Activated effector memory CD4-positive, alpha-beta T cell treated with Interleukin-2 at 50 U/mL for 16 hours (primary cell): ENCODE results near the gene THSD4.

ENCODE experiments used
- DNase-seq: peaks from one replicate; pipeline ENCODE4 v3.0.0-alpha.2; 2020

The THSD4 gene

GRCh38 chr15:71334873-71335272, 219.6 kb downstream of the THSD4 start:
- DNase-seq = no peak

GRCh38 chr15:71335591-71335990, 220.3 kb downstream of the THSD4 start:
- DNase-seq = no peak

GRCh38 chr15:71336671-71337070, 221.4 kb downstream of the THSD4 start:
- no peak for DNase-seq

GRCh38 chr15:71337197-71337845, 222.1 kb downstream of the THSD4 start:
- DNase-seq = no peak

GRCh38 chr15:71338265-71338664, 223.0 kb downstream of the THSD4 start:
- no peak for DNase-seq

- no peak for DNase-seq
Observed at GRCh38 chr15:71338827-71339542, 223.7 kb downstream of the THSD4 start.

GRCh38 chr15:71341811-71342550, 226.7 kb downstream of the THSD4 start:
- DNase-seq = no peak

- no peak for DNase-seq
Observed at GRCh38 chr15:71342658-71343057, 227.4 kb downstream of the THSD4 start.

GRCh38 chr15:71344316-71344715, 229.0 kb downstream of the THSD4 start:
- no peak for DNase-seq

GRCh38 chr15:71345186-71345585, 229.9 kb downstream of the THSD4 start:
- DNase-seq = no peak

GRCh38 chr15:71346464-71346863, 231.2 kb downstream of the THSD4 start:
- DNase-seq = no peak

GRCh38 chr15:71348597-71348996, 233.3 kb downstream of the THSD4 start:
- DNase-seq = no peak

- no peak for DNase-seq
Observed at GRCh38 chr15:71349336-71349735, 234.1 kb downstream of the THSD4 start.

- DNase-seq = no peak
Observed at GRCh38 chr15:71349736-71350526, 234.7 kb downstream of the THSD4 start.

GRCh38 chr15:71350622-71351378, 235.5 kb downstream of the THSD4 start:
- DNase-seq = no peak

GRCh38 chr15:71352125-71352524, 236.9 kb downstream of the THSD4 start:
- DNase-seq = no peak

GRCh38 chr15:71352765-71353164, 237.5 kb downstream of the THSD4 start:
- DNase-seq = no peak

GRCh38 chr15:71353171-71353570, 237.9 kb downstream of the THSD4 start:
- DNase-seq = no peak

GRCh38 chr15:71355268-71355667, 240.0 kb downstream of the THSD4 start:
- no peak for DNase-seq

- no peak for DNase-seq
Observed at GRCh38 chr15:71357321-71357732, 242.1 kb downstream of the THSD4 start.

GRCh38 chr15:71357967-71358366, 242.7 kb downstream of the THSD4 start:
- DNase-seq = no peak

GRCh38 chr15:71359246-71359645, 244.0 kb downstream of the THSD4 start:
- DNase-seq = no peak
